Choroid plexus epithelial cell (primary cell): ENCODE measurements around the gene C16orf90.

Experiments used
- DNase-seq: peaks from one replicate; pipeline ENCODE4 v3.0.0-alpha.2; 2010; ENCODE audit warnings: low read depth
- H3K4me3 ChIP-seq: 2 replicates; pipeline ENCODE4 v1.5.1; 2011; ENCODE audit warnings: low read depth, mild to moderate bottlenecking, control low read depth, low read length, moderate library complexity
- TF ChIP-seq, protein P1 (sequence below): conservative IDR thresholded peaks from 2 replicates; pipeline ENCODE4 v1.5.1; 2011; ENCODE audit warnings: low read depth, mild to moderate bottlenecking, control low read depth, inconsistent platforms, low read length, moderate library complexity

The C16orf90 gene

DNA sequence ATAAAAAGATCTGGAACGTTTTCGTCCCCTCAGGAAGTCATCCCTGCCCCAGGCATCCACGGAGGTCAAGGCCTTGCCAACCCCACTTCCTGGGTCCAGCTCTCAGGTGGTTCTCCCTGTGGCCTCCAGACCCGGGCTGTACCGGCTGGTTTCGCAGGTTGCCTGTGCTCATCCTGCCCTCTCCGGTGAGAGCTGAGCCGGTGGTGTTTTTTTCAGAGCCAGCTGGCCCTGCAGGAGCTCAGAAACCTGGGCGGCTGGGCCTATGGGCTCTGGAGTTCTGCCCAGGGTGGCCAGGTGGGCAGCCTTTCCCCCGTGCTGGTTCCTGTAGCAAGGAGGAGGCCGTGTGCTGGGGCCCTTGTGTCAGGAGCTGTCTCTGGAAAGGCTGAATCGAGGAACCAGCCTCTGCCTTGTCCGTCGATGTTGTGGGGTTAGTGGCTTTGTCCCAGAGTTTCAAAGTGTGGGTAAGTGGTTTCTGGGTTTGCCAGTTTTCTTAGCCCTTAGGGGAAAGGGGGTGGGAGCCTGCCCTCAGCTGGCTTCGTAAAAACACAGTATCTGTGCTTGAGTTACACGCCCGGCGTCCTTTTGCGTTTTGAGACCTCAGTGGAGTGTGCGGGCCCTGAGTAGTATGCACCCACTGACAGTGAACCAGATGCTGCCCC, 23.6 kb downstream of the C16orf90 start:
- TF ChIP-seq, protein P1, sequence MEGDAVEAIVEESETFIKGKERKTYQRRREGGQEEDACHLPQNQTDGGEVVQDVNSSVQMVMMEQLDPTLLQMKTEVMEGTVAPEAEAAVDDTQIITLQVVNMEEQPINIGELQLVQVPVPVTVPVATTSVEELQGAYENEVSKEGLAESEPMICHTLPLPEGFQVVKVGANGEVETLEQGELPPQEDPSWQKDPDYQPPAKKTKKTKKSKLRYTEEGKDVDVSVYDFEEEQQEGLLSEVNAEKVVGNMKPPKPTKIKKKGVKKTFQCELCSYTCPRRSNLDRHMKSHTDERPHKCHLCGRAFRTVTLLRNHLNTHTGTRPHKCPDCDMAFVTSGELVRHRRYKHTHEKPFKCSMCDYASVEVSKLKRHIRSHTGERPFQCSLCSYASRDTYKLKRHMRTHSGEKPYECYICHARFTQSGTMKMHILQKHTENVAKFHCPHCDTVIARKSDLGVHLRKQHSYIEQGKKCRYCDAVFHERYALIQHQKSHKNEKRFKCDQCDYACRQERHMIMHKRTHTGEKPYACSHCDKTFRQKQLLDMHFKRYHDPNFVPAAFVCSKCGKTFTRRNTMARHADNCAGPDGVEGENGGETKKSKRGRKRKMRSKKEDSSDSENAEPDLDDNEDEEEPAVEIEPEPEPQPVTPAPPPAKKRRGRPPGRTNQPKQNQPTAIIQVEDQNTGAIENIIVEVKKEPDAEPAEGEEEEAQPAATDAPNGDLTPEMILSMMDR, result no peak
- DNase-seq, result no peak
- H3K4me3 ChIP-seq, result no peak overlapping the region

DNA sequence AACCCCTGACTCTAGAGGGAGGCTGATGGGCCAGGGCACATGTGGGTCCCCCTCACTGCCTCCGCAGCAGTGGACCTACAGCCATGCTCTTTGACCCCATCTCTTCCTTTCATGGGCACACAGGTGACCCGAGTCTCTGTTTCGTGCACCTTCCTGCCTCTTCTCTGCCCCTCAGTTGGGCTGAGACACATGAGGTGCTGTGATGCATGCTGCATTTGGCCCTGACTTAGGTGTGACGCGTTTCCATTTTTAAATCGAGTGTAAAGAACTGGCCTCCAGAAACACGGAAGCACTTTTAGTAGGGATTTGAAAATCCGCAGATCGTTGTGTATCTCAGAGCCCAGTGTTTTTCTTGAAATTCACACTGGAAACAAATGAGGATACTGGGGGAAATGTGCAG, 24.6 kb downstream of the C16orf90 start:
- TF ChIP-seq, protein P1, result no peak
- DNase-seq, result no peak
- H3K4me3 ChIP-seq, result no peak overlapping the region

DNA sequence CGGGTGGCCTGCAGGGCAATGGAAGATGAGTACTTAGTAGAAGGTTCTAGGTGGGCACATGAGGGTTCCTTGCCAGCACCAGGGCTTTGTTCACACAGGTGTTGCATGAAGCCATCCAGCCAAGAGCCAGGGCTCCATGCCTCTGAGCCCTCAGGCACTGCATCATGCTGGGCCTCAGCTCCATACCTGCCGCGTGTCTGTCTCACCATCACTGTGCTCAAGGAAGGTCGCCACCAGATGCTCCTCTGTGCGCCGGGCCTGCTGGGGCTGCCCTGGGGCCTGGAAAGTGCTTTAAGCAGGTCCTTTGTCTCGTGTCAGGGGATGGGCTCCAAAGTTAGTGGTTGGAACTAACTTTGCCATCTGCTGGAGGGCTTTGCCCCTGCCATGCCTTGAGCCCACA, 25.6 kb downstream of the C16orf90 start:
- TF ChIP-seq, protein P1, result no peak
- no peak overlapping the region for H3K4me3 ChIP-seq
- DNase-seq, result no peak

DNA sequence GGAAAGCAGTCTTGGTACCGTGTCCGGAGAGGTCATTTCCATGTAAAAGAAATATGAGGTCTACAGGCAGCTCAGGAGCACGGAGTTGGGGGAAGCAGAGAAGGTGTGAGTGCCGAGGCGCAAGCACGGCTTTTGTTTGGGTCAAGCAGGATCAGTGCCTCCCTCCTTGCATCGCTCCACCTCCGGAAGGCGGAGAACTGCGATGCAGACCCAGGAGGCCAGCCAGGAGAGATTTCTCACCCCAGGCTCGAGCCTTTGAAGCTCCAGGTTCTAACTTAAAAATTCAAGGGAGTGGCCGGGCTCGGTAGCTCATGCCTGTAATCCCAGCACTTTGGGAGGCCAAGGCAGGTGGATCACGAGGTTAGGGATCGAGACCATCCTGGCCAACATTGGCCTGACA, 26.8 kb downstream of the C16orf90 start:
- DNase-seq, result no peak
- no peak overlapping the region for H3K4me3 ChIP-seq
- TF ChIP-seq, protein P1, result no peak

DNA sequence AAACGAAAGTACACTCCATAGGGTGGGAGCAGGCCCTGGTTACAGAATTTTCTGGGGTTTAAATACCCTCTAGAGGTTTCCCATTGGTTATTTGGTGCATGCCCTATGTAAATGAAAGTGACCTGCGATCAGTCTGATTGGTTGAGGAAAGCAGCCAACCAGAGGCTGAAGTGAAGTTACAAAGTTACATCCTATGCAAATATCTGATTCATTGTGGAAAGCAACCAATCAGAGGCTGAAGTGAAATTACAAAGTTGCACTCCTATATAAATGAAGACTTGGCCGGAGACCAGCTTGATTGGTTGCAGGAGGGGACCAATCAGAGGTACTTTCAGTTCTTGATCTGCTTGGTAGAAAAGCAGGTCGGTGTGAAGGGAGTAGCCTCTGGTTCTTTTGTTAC, 27.4 kb downstream of the C16orf90 start:
- TF ChIP-seq, protein P1, result no peak
- H3K4me3 ChIP-seq, result no peak overlapping the region
- peak; percentile 49 for DNase-seq

DNA sequence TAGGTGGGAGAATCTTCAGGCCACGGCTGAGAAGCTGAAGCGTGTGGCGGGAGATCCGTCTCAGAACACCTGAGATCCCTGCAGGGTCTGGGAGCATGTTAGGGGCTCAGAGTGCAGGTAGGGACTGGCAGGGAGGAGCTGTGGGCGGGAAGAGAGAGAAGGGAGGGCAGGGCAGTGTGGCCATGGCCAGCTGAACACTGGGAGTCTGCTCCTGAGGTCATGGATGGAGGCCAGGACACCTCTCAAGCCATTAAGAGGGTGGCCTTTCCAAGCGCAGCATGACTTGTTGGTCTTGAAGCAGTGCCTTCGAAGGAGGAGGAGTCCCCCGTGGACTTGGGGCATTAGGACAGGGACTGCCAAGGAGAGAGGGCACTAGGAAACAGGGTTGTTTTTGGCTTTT, 28.1 kb downstream of the C16orf90 start:
- TF ChIP-seq, protein P1, result no peak
- H3K4me3 ChIP-seq, result no peak overlapping the region
- no peak for DNase-seq

DNA sequence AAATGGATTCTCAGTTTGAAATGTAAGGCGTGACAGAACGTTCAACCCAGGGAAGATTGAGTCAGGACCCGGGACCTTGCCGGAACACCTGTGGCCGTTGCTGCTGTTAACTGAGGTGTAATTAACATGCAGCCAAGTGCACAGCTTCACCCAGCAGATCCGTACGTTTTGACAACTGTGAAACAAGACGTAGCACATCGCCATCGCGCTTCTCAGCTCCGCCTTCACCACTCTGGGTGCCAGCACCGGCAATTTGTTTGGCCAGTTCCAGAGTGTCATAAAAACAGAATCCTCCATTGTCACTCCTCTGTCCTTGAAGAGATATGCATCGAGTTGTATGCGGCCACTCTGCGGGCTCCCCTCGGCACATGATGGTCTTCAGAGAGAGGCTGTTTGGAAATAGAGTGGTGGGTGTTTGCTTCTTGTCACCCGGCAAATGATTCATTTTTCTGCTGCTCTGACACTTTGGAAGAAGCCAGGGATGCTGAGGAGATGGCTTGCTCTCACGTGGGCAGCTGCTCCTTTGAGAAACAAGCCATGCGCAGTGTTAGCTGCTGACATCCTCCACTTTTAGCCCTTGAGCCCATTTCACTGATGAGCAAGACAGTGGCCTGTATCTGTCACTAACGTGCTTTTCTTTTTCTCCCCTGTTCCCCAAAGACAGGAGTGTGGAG, 29.2 kb downstream of the C16orf90 start:
- no peak overlapping the region for H3K4me3 ChIP-seq
- TF ChIP-seq, protein P1, result no peak
- DNase-seq, result no peak
